NCI-H1417 (cell line): Measurements from ENCODE around the gene RICTOR.

ENCODE experiments used
- DNase-seq, 3 experiments: peaks; one replicate each; lab custom pipeline; 2025; lab: John Stamatoyannopoulos, UW

RICTOR gene

DNA sequence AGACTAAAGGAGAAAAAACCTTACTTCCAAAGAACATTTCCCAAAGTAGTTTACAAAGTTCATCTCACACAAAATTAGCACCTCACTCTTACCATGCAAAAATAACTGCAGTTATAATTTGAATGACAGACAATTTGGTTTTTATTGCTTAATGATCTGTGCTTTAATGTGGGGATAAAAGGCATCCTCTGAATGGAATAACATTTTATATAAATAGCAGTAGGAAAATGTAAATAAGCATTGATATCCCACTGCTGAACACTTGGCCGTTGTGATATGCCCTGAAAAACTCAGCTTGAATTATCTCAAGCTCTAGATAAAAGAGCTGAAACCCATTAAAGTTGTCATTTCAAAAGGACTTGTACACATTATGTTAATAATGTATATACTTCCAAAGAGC lies 135.2 kb downstream of the RICTOR start:
- DNase-seq, result peak in 1 of 3 experiments; percentile 20

DNA sequence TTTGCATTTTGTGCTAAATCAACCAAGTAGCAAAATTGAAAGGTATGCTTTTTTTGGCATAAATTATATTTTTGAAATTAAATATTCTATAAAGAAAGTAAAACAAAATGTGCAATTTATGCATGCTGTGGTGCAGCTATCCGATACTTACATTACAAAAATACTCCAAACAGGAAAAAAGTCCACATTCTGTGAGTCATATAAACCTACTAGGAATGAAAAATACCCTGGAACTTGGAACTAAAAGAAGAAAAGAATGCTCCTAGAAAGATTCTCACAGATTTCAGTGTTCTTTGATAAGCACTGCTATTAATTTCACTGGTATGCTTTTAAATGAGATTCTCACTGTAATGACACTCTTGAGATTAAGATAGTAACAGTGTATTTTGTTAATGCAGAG lies 135.8 kb downstream of the RICTOR start:
- no peak for DNase-seq

DNA sequence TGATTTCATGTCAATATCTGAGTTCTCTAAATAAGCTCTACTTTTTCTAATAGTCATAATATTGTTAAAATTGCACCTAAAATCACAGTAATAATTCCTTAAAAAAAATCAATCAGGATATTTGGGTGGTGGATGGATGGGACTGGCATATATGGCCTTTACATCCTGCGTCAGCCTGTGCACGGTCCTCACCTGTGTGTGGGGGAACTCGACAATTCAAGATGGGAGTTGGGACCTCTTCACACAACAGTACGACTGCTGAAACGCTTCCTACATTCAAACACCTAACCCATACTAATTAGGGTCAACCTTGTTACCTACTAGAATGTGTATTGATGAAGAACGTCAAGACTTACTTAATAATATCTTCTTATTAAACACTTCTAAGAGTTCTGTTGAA lies 137.9 kb downstream of the RICTOR start:
- DNase-seq, result no peak

DNA sequence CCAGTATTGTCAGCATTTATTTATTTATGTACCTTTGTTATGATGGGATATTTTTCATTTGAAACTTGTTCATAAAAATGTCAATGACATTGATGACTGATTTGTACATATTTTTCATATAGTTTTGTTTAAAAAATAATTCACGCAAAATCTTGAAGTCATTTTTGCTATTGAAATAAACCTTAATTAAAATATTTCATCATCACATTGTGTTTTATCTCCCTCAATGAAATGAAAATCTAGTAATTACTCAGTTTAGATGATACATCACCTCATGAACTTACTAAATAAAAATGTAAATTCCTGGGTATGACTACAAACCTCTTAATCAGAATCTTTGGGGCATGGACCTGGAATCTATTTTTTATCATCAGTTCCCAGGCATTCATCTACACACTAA lies 138.8 kb downstream of the RICTOR start:
- no peak for DNase-seq

DNA sequence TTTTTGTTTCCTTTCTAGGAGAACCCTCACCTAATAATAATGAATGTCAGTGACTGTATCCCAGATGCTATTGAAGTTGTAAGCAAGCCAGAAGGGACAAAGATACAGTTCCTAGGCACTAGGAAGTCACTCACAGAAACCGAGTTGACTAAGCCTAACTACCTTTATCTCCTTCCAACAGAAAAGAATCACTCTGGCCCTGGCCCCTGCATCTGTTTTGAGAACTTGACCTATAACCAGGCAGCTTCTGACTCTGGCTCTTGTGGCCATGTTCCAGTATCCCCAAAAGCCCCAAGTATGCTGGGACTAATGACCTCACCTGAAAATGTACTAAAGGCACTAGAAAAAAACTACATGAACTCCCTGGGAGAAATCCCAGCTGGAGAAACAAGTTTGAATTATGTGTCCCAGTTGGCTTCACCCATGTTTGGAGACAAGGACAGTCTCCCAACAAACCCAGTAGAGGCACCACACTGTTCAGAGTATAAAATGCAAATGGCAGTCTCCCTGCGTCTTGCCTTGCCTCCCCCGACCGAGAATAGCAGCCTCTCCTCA lies 141.3 kb downstream of the RICTOR start:
- DNase-seq, result no peak

DNA sequence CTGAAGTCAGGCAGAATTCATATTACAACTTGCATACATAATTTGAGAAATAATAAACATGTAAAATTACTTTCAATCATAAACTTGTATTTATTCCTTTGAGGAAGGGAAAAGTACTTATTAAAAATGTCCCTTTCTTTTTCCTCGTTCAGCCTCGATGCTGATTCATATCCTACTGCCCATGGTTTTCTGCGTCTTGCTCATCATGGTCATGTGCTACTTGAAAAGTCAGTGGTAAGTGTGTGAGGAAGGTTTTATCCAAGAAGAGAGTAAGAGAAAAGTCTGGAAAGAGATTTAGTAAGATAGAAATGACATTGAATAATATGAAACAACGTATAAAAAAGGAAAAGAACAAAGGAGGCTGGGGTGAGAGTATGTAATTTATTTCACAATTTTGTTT lies 142.5 kb downstream of the RICTOR start:
- no peak for DNase-seq

DNA sequence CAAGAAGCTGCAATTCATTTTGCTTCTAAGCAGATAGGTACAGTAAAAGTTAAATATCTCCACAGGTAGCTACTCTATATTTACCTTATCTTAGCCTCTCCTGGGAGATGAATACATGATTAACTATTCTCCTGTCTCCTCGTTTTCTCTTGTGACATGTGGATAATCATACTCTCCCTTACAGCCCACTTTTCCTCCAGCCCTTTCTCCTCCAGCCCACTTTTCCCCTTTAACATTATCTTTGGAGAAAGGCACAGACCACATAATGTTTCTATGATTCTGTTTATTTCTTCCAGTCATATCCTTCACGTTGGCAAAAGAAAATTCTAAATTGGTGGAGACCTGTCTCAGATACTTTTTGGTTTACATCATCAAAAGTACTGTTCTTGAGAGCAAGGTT lies 144.4 kb downstream of the RICTOR start:
- DNase-seq, result peak in 1 of 3 experiments; percentile 6

DNA sequence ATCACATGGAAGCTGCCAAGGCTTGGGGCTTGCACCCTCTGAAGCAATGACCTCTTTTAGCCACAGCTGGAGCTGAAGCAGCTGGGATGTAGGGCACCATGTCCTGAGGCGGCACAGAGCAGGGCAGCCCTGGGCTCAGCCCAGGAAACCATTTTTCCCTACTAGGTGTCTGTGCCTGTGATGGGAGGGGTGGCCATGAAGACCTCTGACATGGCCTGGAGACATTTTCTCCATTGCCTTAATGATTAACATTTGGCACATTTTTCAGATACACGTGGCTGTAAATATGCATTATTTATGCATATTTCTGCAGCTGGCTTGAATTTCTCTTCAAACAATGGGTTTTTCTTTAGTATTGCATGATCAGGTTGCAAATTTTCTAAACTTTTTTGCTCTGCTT lies 146.7 kb downstream of the RICTOR start:
- no peak for DNase-seq

DNA sequence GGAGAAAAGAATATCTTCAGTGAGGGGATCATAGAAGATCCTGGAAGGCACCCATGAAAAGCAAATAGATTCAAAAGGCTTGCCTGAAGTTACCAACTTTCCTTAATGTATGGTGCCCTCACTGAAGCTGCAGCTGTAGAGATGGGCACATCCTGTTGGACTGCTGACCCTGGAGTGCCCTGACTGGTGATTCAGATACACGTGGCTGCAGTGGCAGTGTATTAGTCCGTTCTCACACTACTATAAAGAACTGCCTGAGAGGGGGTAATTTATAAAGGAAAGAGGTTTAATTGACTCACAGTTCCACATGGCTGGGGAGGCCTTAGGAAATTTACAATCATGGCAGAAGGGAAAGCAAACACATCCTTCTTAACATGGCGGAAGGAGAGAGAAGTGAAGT lies 148.1 kb downstream of the RICTOR start:
- DNase-seq, result no peak

DNA sequence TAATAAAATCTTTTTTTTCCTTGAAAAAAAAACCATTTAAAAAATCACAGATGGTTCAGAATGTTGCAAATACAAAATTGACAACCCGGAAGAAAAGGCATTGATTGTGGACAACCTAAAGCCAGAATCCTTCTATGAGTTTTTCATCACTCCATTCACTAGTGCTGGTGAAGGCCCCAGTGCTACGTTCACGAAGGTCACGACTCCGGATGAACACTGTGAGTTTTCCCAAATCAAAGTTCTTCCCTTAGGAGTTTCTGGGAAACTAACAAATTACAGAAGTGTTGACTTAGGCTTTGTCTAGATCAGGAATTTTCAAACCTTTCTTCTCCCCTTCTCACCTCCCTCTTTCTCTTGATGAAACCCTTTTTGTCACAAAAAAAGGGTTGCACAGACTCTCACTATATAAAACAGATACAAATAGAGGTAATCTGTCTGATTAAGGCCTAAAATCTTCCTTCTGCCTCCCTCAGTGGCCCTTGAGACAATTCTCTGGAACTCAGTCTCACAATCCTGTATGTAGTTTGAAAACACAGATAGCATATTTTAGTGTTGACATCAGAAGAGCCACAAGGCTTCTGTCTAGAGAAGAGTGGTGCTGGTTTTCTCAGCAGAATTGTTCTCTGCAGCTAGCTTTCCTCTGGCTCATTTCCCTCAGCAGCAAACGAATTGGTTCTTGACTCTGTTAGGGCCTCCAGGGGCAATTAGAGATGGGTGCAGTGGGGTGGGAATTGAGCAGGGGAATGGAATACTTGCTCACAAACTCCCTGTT lies 148.9 kb downstream of the RICTOR start:
- no peak for DNase-seq

DNA sequence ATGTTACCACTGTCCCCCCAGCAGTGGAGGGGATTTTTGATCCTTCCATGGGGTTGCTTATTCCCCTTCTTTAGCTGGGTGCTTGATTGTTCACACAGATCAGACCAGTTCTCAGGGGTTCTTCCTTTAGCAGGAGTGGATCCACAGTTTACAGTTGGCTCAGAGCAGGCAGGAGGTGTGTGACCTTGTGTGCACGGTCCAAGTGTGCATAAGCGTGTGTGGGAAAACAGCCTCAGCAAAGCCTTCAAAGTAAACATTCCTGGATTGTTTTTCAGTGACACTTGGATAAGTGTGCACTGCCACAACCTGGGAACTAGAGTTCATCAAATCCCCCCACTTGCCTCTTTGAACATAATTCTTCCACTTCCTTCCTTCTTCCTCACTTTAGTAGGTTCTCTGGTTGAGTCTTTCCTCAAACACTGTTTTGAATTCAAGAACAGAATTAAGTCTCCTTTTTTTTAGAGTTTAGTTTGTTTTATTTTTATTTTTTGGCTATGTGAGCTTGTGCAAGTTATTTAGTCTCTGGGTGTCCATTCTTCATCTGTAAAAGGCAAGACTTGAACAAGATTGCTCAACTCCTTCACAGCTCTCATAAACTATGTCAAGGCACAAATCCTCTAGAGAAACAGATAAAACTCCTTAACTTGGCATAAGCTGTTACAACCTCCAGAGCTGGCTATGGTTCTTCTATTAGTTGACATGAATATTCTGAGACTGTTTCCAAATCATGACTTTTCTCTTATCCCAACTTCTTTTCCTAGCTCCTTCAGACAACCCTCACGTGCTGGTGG lies 150.3 kb downstream of the RICTOR start:
- DNase-seq, result no peak

DNA sequence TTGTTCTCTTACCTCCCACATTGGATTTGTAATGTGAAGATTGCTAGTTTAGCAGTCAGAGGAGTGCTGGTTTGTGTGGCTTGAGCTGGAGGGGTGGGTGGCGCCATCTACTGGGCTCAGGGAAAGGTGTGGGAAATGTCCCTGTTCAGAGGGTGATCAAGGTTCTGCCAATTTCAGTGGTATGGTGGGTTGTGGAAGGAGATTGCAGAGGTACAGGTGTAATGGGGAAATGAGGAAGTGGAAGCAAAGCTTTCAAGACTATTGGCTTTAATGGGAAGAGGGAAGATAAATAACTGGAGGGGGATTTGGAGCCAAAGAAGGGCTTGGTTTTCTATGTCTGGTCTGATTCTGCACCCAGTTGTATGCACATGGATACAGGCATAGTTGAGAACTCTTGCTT lies 152.0 kb downstream of the RICTOR start:
- peak; percentile 34 to 70 (median 56) for DNase-seq

DNA sequence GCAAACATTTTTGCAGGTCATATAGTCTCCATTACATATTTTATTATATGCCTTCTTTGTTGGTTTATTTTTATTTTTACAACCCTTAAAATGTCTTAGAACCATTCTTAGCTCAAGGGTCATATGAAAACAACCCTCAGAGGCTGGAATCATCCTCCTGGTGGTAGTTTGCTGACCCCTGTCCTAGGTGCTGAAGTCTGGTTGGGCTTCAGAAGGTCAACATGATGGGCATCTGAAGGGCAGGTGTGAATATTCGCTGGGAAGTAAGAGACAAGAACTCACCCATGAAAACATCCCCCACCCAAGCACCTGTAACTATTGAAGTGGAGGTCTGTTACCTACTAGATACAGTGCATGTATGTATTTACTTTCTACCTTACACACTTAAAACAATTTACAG lies 153.0 kb downstream of the RICTOR start:
- no peak for DNase-seq

DNA sequence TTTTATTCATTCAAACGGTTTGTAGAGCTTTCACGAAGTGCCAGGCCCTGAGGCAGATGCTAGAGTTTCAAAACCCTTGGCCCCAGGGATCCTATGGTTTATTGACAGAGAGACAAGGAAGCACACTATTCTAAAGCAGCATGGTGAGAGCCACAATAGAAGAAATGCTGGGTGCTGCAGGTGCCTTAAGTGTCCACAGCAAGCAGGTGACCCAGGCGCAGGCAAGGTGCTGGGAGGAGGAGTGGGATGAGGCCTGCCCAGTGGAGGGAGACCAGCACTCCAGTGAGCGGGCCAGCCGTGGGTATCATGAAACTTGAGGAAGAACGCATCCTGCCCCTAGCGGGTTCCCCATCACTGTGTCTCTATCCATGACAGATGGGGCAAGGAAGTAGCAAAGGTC lies 157.4 kb downstream of the RICTOR start:
- DNase-seq, result peak in 1 of 3 experiments; percentile 46

DNA sequence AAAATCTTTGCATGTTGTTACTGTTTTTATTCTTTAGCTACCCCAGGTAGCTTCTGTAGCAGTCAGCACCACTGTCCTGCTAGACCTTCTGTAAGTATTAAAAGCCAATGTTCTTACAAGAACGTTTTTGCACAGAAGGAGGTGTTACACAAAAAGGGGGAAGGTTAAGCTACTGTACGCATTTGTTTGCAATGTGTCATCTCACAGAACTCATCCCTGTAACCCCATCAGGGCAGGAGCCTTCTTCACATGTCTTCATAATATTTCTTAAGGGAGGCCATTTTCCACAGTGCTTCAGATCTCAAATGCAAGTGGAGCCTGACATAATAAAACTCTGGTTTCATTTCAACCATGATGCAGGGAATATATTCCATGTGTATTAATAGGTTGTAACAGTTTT lies 160.5 kb downstream of the RICTOR start:
- no peak for DNase-seq

DNA sequence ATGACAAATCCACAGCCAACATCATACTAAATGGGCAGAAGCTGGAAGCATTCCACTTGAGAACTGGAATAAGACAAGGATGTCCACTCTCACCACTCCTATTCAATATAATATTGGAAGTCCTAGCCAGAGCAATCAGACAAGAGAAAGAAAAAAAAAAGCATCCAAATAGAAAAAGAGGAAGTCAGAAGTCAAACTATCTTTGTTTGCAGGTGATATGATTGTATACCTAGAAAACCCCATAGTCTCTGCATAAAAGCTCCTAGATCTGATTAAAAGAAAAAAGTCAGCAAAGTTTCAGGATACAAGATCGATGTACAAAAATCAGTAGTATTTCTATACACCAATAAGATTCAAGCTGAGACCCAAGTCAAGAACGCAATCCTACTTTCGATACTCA lies 162.3 kb downstream of the RICTOR start:
- DNase-seq, result no peak

DNA sequence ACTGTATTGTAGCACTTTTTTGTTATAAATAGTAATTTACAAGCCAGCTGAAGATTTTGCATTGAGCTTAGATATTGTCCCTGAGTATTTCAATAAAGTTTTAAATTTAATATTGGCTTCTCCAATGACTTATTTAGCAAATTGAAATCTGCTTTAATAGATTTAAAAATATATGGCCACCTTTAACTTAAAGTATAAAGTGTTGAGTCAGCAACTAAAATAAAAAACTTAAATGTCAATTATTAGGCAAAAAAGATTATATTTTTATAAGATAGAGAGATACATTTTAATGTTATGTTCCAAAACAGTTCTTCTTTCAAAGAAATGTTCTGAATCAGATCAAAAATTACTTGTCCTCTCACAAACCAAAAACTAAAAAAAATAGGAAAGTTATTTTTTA lies 167.7 kb downstream of the RICTOR start:
- no peak for DNase-seq

DNA sequence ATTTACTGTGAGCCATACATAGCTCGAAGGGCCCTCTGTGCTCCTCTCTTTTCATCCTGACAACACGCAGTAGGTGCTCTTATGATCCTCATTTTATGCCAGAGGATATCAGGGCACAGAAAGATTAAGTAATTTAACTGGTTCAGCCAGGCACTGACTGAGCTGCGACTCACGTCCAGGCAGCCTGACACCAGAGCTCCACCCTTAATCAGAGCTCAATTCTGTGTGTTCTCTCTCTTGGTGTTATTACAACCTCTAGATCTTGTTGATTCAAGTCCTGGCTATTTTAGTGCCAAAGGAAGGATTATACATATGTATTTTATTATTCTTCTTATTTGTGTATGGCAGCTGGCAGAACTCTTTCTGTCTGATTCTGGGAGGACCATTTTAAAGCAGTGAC lies 168.7 kb downstream of the RICTOR start:
- DNase-seq, result no peak

DNA sequence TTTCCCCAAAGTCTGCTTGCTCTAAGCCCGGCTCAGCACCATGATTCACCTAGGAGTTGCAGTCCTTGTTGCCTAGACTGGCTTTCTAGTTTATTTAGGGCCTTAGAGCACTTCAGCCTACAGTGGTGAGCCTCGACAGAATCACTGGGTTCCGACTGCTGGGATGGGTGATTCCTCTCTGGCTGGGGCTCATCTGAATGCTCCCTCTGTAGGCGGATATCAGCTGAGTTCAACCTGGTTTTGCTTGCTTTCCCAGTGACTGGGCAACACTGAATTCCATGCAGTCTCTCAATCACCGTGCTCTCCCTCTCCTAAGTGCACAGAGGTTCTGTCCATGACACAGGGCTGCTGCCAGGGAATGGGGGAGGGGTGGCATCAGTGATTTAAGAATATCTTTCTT lies 174.3 kb downstream of the RICTOR start:
- no peak for DNase-seq

DNA sequence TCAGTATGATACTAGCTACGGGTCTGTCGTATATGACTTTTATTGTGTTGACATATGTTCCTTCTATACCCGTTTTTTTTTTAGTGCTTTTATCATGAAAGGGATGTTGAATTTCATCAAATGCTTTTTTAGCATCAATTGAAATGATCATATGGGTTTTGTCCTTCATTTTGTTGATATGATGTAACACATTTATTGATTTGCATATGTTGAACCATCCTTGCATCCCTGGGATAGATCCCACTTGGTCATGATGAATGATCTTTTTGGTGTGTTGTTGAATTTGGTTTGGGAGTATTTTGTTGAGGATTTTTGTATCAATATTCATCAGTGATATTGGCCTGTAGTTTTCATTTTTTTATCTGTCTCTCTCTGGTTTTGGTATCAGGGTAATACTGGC lies 177.4 kb downstream of the RICTOR start:
- no peak for DNase-seq

DNA sequence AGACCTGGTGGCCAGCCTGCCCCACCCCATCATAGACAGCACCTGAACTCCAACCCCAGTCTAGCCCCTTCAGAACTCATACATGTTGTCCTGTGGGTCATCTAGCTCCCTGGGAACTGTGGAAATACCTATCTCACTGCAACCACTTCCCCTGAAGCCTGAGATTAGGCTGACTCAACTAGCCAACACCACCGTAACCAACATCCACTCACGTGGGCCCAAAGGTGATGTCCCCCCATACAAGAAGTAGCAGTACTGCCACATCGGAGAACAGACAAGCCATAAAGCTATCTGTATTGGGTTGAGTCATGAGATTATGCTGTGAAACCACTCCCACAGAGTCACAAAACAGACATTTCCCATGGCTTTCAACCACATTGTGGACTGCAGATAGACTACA lies 181.8 kb downstream of the RICTOR start:
- no peak for DNase-seq

DNA sequence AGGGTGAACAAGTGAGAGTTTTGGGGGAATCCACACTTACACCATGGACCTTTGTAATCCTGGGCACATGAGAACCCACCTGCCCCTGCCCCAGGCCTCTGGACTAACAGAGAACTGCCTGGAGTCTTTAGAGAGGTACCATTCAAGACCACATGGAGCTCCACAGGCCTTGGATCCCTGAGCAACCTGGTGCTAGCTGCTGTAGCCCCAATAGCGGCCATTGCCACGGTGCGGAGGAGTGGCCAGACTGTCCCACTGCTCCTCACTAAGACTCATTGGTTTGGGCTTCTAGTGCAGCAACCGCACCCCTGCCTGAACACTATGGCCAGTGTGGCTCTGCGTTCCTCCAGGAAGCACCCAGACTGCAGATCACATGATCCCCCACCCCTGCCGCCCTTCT lies 182.6 kb downstream of the RICTOR start:
- no peak for DNase-seq

DNA sequence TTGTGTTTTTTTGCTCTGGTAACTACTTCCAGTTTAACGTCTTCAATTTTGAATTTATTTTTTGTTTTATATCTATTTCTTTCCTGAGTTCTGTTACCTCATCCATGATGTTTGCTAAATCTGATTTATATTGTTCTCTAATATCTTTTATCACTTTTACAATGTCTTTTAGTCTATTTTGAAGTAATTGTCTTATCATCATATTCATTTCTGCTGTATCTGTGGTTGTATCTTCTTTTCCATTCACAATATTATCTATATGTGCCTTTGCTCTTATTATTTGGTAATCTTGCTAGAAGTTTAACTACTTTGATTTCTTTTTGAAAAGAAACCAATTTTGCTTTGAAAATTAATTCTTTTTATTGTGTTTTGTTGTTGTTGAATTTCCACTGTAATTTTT lies 184.8 kb downstream of the RICTOR start:
- no peak for DNase-seq
